Adrenal gland (tissue), 12 donors: ENCODE measurements around the gene HELZ2. TPM values are rescaled to one million over a fixed set of nuclear protein-coding genes. Genes with fewer than 3 reads are reported as not detected.

Source experiments
- DNase-seq, 7 donors: peaks; one replicate each; pipeline ENCODE4 v3.0.0-alpha.2; 2019 to 2020
- H3K27ac ChIP-seq, 5 donors: fragments of 200-600 bp; sonication (generic) in 4 of 5; 1 replicate in 3 of 5; 2 replicates in 2 of 5; pipeline versions ENCODE4 v1.5.1 to v1.8.0; 2016 to 2020; ENCODE audit warnings: mild to moderate bottlenecking in 1 of 5
- H3K27me3 ChIP-seq: fragments of 200-600 bp; 2 replicates; pipeline ENCODE4 v1.8.0; 2021
- H3K36me3 ChIP-seq, 2 donors: fragments of 200-600 bp; replicated peaks in 1 of 2; 1 replicate in 1 of 2; 2 replicates in 1 of 2; pipeline versions ENCODE4 v1.5.1 to v1.8.0; 2018 to 2022
- H3K4me1 ChIP-seq, 2 donors: fragments of 200-600 bp; replicated peaks in 1 of 2; 1 replicate in 1 of 2; 2 replicates in 1 of 2; pipeline versions ENCODE4 v1.5.1 to v1.8.0; 2018 to 2021
- H3K4me3 ChIP-seq, 4 donors: fragments of 200-600 bp; sonication (generic) in 3 of 4; one replicate each; pipeline ENCODE4 v1.5.1; 2016 to 2018
- H3K9me3 ChIP-seq, 3 donors: fragments of 200-600 bp; sonication (generic) in 1 of 3; replicated peaks in 1 of 3; 1 replicate in 2 of 3; 2 replicates in 1 of 3; pipeline versions ENCODE4 v1.5.1 to v1.8.0; 2016 to 2021
- POLR2A ChIP-seq, 2 donors: fragments of 450-650 bp; IDR thresholded peaks; one replicate each; pipeline ENCODE4 v1.6.1; 2017; ENCODE audit warnings: antibody characterized with exemption in 2 of 2, mild to moderate bottlenecking in 2 of 2, moderate library complexity in 1 of 2
- WGBS, 4 donors: extraction: QIAGEN DNeasy Blood & Tissue Kit in 2 of 4; methylation state at CpG; one replicate each; pipeline versions ENCODE4 v1.1.5 to v1.1.7; 2013 to 2017; 5-methylcytosine and 5-hydroxymethylcytosine counted together
- intact Hi-C, 2 donors: fragments of 100-400 bp; cut with DNase I; formaldehyde crosslinking; loops; one replicate each; pipeline versions ENCODE4 v1.14.1 to v1.15.0; 2022 to 2023
- polyA plus RNA-seq, 3 donors: library from polyadenylated mRNA; stranded (reverse); fragments of 200-250 nt in 2 of 3; fragments of 350-450 nt in 1 of 3; fragmentation: Illumina TruSeq in 1 of 3; extraction: RNeasy Lipid Tissue Mini Kit (QIAGEN cat#74804) in 1 of 3; gene quantifications; one replicate each; pipeline ENCODE4 v1.2.3, GENCODE V29; 2013 to 2014
- total RNA-seq, 9 donors: library from RNA; depleted of rRNA in 4 of 9; stranded (reverse); fragments of >200 nt in 4 of 9; fragments of 120-200 nt in 1 of 9; fragmentation: NEBNext Ultra II Directional in 1 of 9; extraction: Animal tissue kit (Norgen Biotek cat#: 25700) in 1 of 9; gene quantifications; one replicate each; pipeline versions ENCODE4 v1.1.0 to v1.2.4, GENCODE V29; 2013 to 2023
- TF ChIP-seq, protein P1 (sequence below), 6 experiments: fragments of 450-650 bp in 4 of 6; fragments of 200-600 bp in 2 of 6; sonication (generic) in 1 of 6; IDR thresholded peaks; 1 replicate in 5 of 6; 2 replicates in 1 of 6; pipeline versions ENCODE4 v1.5.1 to v1.8.0; 2016 to 2021; ENCODE audit warnings: antibody characterized with exemption in 6 of 6, mild to moderate bottlenecking in 2 of 6, moderate library complexity in 1 of 6
- donor health status: healthy with polysubstance abuse.
- donor health status: Bipolar disorder and iron deficiency.
- donor health status: DM: yes; HTN: yes; CAD: no.
- donor health status: DM: no; HTN: no; CAD: no.
- donor health status: DM: no; HTN: no; CAD: no.
- donor health status: DM: yes; HTN: yes; CAD: no.

HELZ2 gene
- total and polyA plus RNA-seq, 12 donors: 3.7 to 54.4 (median 24.3) TPM

DNA sequence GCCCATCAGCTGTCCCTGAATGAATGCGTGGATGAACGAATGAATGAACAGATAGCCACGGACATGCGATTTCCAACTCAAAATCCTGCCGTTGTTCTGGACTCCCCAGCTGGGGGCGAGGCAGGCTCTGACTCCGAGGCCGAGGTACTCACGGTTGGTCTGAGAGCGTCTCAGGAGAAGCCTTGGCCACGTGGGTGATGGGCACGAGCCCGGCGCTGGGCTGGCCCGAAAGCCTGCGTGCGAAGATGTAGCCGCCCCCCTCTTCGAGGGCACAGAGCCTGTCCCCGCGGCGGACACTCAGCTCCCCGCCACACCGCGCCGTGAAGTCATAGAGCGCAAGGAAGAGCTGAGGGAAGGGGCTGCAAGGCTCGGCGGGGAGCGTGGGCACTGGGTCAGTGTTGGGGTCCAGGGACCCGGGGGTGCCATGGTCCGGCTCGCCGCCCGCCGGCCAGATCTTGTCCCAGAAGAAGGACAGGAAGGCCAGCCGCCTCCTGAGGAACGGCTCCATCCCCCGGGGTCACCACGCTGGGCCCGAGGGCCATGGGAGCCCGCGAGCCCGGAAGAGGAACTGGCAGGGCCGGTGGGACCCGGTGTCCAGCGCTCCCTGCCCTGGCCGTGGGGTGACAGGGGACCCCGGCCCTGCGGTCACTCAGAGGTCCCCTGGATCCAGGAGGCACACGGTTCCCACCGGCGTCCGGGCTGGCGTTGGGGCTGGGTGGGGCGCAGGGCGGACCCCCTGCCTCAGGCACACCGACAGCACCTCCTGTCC lies 26.9 kb downstream of the HELZ2 start:
- WGBS, 4 donors: 54 to 76% (median 65%) methylated on average over 16 to 58 of the region's 58 CpGs
- intact Hi-C loops: no loop called here
- Histone ChIP-seq H3K36me3 (no peaks in the 10 kb centered on the region), H3K27ac (no peak overlapping the region), H3K27me3 (peaks cover 10% of the 10 kb centered on the region), H3K4me3 (no peak overlapping the region), H3K4me1 (no peaks in the 10 kb centered on the region), H3K9me3 (no peaks in the 10 kb centered on the region)
- no peak for DNase-seq
- TF ChIP-seq, protein P1, sequence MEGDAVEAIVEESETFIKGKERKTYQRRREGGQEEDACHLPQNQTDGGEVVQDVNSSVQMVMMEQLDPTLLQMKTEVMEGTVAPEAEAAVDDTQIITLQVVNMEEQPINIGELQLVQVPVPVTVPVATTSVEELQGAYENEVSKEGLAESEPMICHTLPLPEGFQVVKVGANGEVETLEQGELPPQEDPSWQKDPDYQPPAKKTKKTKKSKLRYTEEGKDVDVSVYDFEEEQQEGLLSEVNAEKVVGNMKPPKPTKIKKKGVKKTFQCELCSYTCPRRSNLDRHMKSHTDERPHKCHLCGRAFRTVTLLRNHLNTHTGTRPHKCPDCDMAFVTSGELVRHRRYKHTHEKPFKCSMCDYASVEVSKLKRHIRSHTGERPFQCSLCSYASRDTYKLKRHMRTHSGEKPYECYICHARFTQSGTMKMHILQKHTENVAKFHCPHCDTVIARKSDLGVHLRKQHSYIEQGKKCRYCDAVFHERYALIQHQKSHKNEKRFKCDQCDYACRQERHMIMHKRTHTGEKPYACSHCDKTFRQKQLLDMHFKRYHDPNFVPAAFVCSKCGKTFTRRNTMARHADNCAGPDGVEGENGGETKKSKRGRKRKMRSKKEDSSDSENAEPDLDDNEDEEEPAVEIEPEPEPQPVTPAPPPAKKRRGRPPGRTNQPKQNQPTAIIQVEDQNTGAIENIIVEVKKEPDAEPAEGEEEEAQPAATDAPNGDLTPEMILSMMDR (IDR thresholded peaks at IDR 0.05): no peak
- TF ChIP-seq POLR2A (IDR thresholded peaks at IDR 0.05): no peak

DNA sequence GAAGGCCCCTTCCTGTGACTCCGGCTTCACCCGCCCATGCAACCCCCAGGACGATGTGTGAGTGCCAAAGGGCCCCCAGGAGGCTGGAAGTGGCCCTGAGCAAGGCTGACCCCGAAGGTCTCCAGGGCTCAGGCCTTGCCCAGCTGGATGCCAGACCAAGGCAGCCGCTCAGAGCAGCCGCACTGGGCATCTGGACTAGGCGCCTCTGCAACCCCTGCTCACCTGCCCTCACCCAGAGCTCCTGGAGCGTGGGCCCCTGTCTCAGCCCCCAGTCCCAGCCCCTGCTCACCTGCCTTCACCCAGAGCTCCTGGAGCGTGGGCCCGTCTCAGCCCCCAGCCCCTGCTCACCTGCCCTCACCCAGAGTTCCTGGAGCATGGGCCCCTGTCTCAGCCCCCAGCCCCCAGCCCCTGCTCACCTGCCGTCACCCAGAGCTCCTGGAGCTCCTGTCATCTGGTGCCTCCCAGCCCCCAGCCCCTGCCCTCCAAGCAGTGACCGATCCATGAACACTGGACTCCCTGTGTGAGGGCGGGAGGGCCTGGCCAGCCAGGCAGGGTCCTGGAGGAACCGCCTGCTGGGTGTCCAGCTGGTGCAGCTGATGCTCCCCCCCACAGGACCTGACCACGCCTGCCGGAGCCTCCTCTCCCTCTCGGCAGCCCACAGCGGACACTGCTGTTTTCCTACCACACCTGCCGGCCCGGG lies 27.6 kb downstream of the HELZ2 start:
- Histone ChIP-seq H3K36me3 (no peaks in the 10 kb centered on the region), H3K9me3 (no peaks in the 10 kb centered on the region), H3K27ac (no peak overlapping the region), H3K4me3 (no peak overlapping the region), H3K4me1 (no peaks in the 10 kb centered on the region), H3K27me3 (peaks cover 10% of the 10 kb centered on the region)
- intact Hi-C loops: no loop called here
- TF ChIP-seq, protein P1 (IDR thresholded peaks at IDR 0.05): no peak
- no peak for TF ChIP-seq POLR2A (IDR thresholded peaks at IDR 0.05)
- WGBS, 4 donors: 78 to 84% (median 82%) methylated on average over 5 to 20 of the region's 20 CpGs
- DNase-seq: no peak

DNA sequence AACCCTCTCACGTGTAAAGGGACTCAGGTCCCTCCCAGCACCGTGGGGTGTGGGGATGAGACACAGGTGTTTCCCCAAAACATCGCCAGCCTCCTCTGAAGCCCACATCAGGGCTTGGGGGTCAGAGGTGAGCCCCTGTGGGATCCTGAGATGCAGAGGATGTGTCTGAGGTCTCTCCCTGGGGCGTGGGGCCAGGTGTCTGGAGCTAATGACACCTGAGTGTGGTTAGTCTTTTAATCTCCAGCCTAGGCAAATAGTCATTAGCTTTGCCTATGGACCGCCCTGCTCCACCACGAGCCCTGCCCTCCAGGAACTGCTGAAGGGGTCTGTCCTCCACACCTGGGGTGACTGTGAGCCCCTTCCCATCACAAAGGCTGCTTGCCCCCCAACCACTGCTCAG lies 28.2 kb downstream of the HELZ2 start:
- intact Hi-C loops: no loop called here
- TF ChIP-seq POLR2A (IDR thresholded peaks at IDR 0.05): no peak
- TF ChIP-seq, protein P1 (IDR thresholded peaks at IDR 0.05): no peak
- DNase-seq: no peak
- Histone ChIP-seq H3K4me1 (no peaks in the 10 kb centered on the region), H3K36me3 (no peaks in the 10 kb centered on the region), H3K27me3 (peaks cover 10% of the 10 kb centered on the region), H3K9me3 (no peaks in the 10 kb centered on the region), H3K27ac (no peak overlapping the region), H3K4me3 (no peak overlapping the region)
- WGBS, 4 donors: 43 to 69% (median 63%) methylated on average over 3 to 6 of the region's 6 CpGs

DNA sequence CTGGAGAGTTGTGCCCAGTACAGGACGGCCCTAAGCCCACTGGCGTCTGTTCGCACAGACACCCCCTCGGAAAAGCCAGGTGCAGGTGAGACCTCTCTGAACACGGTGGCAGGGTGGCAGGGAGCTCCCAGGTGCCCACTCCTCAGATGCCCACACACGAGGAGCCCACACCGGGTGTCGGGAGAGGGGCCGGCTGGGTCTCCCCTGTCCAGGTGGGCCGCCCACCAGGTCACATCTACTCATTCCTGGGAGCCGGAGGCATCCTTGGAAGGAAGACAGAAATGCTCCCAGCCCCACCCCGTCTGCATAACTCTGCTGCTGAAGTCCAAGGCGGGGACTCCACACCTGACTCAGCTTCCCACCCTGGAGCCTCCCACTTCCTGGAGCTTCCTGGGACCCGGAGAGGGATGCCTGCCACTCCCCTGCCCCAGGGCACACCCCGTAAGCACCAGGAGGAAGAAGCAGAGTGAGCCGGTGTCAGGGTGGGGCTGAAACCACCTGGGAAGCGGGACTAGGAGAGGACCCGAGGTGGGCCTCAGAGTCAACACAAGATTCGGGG lies 29.0 kb downstream of the HELZ2 start:
- intact Hi-C loops: no loop called here
- peaks cover 10% of the 10 kb centered on the region for H3K27me3 ChIP-seq

More for the DNA sequence above, 29.0 kb downstream of the HELZ2 start:
- TF ChIP-seq POLR2A (IDR thresholded peaks at IDR 0.05): no peak
- TF ChIP-seq, protein P1 (IDR thresholded peaks at IDR 0.05): no peak
- Histone ChIP-seq H3K27ac (no peak overlapping the region), H3K4me1 (no peaks in the 10 kb centered on the region), H3K36me3 (no peaks in the 10 kb centered on the region), H3K4me3 (no peak overlapping the region), H3K9me3 (no peaks in the 10 kb centered on the region)
- no peak for DNase-seq
- WGBS, 4 donors: 63 to 75% (median 71%) methylated on average over 5 to 19 of the region's 19 CpGs
